ENCODE measurements around the gene HDDC2. TPM values are rescaled to one million over a fixed set of nuclear protein-coding genes. Genes with fewer than 3 reads are reported as not detected.

Gene HDDC2
- total RNA-seq, 1 donor from 2014 or later = 102 TPM

GRCh38 chr6:125269328-125269985, 32.3 kb downstream of the HDDC2 start:
- H3K36me3 Mint-ChIP-seq = peaks cover 48% of the 10 kb centered on the region
- H3K27ac Mint-ChIP-seq = no peak overlapping the region
- DNase-seq (ENCODE audit: low spot score in 2 of 2, unreplicated experiment in 2 of 2) = no peak
- H3K4me3 Mint-ChIP-seq = no peak overlapping the region
- H3K4me1 Mint-ChIP-seq = no peaks in the 10 kb centered on the region
- no peaks in the 10 kb centered on the region for H3K27me3 Mint-ChIP-seq (ENCODE audit: low read depth)
- no peaks in the 10 kb centered on the region for H3K9me3 Mint-ChIP-seq
- TF ChIP-seq CTCF (IDR thresholded peaks at IDR 0.05; ENCODE audit: unreplicated experiment) = no peak

- Mint-ChIP-seq H3K27ac (no peak overlapping the region), H3K4me3 (no peak overlapping the region), H3K9me3 (no peaks in the 10 kb centered on the region), H3K4me1 (no peaks in the 10 kb centered on the region), H3K27me3 (ENCODE audit: low read depth) (no peaks in the 10 kb centered on the region), H3K36me3 (peaks cover 46% of the 10 kb centered on the region)
- no peak for DNase-seq (ENCODE audit: low spot score in 2 of 2, unreplicated experiment in 2 of 2)
- no peak for TF ChIP-seq CTCF (IDR thresholded peaks at IDR 0.05; ENCODE audit: unreplicated experiment)
These were observed 33.0 kb downstream of the HDDC2 start for GRCh38 chr6:125268765-125269164.

- no peaks in the 10 kb centered on the region for H3K4me1 Mint-ChIP-seq
- no peak overlapping the region for H3K27ac Mint-ChIP-seq
- peaks cover 42% of the 10 kb centered on the region for H3K36me3 Mint-ChIP-seq
- no peaks in the 10 kb centered on the region for H3K9me3 Mint-ChIP-seq
- TF ChIP-seq CTCF (IDR thresholded peaks at IDR 0.05; ENCODE audit: unreplicated experiment) = no peak
- DNase-seq (ENCODE audit: low spot score in 2 of 2, unreplicated experiment in 2 of 2) = no peak
- H3K4me3 Mint-ChIP-seq = no peak overlapping the region
- no peaks in the 10 kb centered on the region for H3K27me3 Mint-ChIP-seq (ENCODE audit: low read depth)
These were observed 33.8 kb downstream of the HDDC2 start for GRCh38 chr6:125267806-125268523.

DNA sequence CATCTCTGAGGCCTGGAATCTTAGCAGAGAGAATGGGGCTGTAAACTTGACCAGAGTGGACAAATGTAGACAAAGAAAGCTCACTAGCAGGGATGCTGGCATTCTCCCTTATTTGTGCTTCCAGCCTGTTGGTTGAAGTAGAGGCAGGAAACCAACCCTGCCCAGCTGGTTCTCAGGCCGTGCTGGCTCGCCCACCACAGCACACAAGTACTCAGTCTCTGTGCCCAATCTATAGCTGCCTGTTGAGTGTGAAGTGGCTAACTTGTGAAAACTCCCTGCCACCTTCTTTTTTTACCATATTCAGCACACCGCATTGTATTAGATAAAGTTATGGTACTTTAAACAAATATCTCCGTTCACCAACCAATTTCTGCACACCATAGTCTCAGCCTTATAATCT, 37.3 kb downstream of the HDDC2 start:
- Mint-ChIP-seq H3K36me3 (peaks cover 23% of the 10 kb centered on the region), H3K27ac (peak overlapping the region; percentile 17), H3K27me3 (ENCODE audit: low read depth) (no peaks in the 10 kb centered on the region), H3K9me3 (no peaks in the 10 kb centered on the region), H3K4me3 (no peak overlapping the region), H3K4me1 (no peaks in the 10 kb centered on the region)
- no peak for DNase-seq (ENCODE audit: low spot score in 2 of 2, unreplicated experiment in 2 of 2)
- no peak for TF ChIP-seq CTCF (IDR thresholded peaks at IDR 0.05; ENCODE audit: unreplicated experiment)

DNA sequence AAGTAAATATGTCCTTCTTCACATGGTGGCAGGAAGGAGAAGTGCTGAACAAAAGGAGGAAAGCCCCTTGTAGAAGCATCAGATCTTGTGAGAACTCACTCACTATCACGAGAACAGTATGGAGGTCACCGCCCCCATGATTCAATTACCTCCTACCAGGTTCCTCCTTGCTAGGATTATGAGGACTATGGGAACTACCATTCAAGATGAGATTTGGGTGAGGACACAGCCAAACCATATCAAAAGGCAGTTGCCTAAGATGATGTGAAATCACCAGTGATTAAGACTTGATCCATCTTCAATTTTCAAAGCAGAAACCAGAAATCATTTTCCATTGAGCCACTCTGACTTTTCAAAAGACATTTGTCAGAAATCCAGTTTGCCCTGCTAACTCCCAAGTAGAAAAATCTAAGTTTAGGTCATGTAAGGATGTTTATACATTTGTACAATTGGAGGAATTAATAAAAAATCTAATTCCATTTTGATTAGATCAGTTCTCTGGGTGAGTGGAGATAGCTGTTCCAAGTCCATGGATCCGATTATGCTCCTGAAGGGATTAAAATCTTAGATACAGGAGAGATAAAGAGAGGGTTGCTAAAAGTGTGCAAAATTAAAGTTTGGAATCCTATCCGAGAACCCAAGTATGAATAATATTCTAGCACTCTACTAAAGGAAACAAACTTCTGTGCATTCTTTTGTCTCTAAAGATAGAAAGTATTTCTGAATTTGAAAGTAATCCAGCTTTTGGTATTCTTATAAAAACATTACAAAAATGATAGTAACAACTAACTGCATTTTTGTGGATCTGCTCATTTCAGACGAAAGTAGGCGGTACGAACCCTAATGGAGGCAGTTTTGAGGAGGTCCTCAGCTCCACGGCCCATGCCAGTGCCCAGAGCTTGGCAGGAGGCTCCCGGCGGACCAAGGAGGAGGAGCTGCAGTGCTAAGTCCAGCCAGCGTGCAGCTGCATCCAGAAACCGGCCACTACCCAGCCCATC, 39.5 kb downstream of the HDDC2 start:
- no peak for TF ChIP-seq CTCF (IDR thresholded peaks at IDR 0.05; ENCODE audit: unreplicated experiment)
- no peak for DNase-seq (ENCODE audit: low spot score in 2 of 2, unreplicated experiment in 2 of 2)
- Mint-ChIP-seq H3K9me3 (no peaks in the 10 kb centered on the region), H3K36me3 (peaks cover 37% of the 10 kb centered on the region), H3K4me1 (peaks cover 10% of the 10 kb centered on the region), H3K27me3 (ENCODE audit: low read depth) (no peaks in the 10 kb centered on the region), H3K27ac (peak overlapping the region; percentile 43), H3K4me3 (no peak overlapping the region)
